Rectal smooth muscle tissue (tissue), 1 donor: Measurements from ENCODE around the gene ATP13A5.

Source experiments
- H3K27ac ChIP-seq: one replicate; pipeline ENCODE4 v1.7.0; 2013; ENCODE audit warnings: low read depth, low read length, inconsistent platforms
- H3K27me3 ChIP-seq: one replicate; pipeline ENCODE4 v1.7.0; 2013; ENCODE audit warnings: low read length; ENCODE audit not compliant: control insufficient read depth, insufficient read depth
- H3K36me3 ChIP-seq: one replicate; pipeline ENCODE4 v1.7.0; 2013; ENCODE audit warnings: low read length; ENCODE audit not compliant: control insufficient read depth, insufficient read depth
- H3K4me1 ChIP-seq: one replicate; pipeline ENCODE4 v1.7.0; 2013; ENCODE audit warnings: low read length; ENCODE audit not compliant: control insufficient read depth, insufficient read depth
- H3K4me3 ChIP-seq: one replicate; pipeline ENCODE4 v1.7.0; 2013; ENCODE audit warnings: low read length
- H3K9ac ChIP-seq: one replicate; pipeline ENCODE4 v1.7.0; 2013; ENCODE audit warnings: low read length

ATP13A5 gene

GRCh38 chr3:193343726-193344222 lies 34.8 kb downstream of the ATP13A5 start:
- no peaks in the 10 kb centered on the region for H3K36me3 ChIP-seq
- no peak overlapping the region for H3K27ac ChIP-seq
- H3K4me3 ChIP-seq = no peak overlapping the region
- H3K4me1 ChIP-seq = no peaks in the 10 kb centered on the region
- H3K27me3 ChIP-seq = no peaks in the 10 kb centered on the region
- H3K9ac ChIP-seq = no peak overlapping the region

DNA sequence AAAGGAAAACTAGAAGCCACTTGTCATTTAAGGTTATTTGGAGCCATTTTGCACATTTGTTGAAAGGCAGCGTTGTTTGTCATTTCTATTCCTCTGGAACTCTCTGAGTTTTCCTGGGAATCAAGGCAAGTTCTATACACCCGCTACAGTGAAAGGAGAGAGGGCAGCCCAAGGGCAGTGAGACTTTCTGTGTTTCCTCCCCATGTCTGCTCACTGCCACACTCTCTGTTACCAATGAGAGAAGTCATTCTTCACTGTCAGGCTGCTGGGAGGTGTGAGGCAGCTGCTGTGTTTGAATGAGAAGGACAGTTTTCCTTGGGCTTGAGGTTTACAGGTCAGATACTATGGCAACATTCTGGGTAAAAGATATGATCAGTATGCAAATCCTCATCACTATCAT lies 36.0 kb downstream of the ATP13A5 start:
- no peak overlapping the region for H3K27ac ChIP-seq

GRCh38 chr3:193335031-193335430 lies 43.5 kb downstream of the ATP13A5 start:
- Histone ChIP-seq H3K27ac (no peak overlapping the region), H3K4me3 (no peak overlapping the region), H3K36me3 (no peaks in the 10 kb centered on the region), H3K9ac (no peak overlapping the region), H3K27me3 (no peaks in the 10 kb centered on the region), H3K4me1 (no peaks in the 10 kb centered on the region)

More for the DNA sequence above, 36.0 kb downstream of the ATP13A5 start:
- H3K36me3 ChIP-seq = no peaks in the 10 kb centered on the region
- no peaks in the 10 kb centered on the region for H3K27me3 ChIP-seq
- no peak overlapping the region for H3K4me3 ChIP-seq
- H3K4me1 ChIP-seq = no peaks in the 10 kb centered on the region
- no peak overlapping the region for H3K9ac ChIP-seq

DNA sequence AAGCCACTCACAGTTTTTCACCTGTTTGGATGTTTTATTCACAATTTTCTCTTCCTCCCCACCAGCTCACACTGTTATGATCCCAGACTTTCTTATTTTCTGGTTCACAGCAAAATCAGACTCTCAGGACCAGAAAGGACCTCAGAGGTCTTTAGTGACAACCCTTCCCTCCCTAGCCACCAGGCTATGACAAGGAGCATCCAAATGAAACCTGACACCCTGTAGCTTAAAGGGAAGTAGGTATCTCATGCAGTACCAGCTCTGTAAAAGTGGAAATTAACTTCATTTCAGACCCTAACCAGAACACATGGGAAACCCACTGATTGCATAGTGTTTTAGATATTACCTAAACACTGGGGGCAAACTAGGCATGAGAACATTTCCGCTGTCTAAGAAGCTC lies 45.3 kb downstream of the ATP13A5 start:
- Histone ChIP-seq H3K36me3 (no peaks in the 10 kb centered on the region), H3K4me1 (no peaks in the 10 kb centered on the region), H3K9ac (no peak overlapping the region), H3K4me3 (no peak overlapping the region), H3K27me3 (no peaks in the 10 kb centered on the region), H3K27ac (no peak overlapping the region)

DNA sequence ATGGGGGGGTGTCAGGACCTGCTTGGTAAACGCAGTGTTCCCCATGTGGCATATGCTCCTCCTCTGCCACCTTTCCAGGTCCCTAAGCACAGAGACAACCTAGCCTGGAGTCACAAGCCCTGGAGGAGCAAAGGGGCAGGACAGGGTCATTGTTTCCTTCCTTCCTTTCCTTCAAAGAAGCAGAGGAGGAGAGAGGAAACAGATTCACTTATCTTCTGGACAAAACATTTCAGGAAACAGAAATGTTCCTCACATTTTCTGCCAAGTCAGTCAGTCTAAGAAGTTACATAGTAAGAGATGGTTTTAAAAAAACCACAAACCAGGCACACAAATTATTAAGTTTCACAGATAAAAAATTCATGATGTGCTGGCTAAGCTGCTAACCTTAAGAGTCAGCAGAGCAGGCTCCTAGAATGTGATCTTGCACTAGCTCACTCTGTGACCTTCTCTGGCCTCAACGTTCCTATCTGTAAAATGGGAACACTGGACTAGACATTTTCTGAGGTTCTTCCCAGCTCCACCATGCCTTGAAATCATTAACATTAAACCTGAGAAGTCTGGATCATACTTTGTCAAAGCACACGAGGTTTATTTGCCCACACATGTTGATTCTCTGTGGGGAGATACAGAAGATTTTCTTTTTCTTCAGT lies 47.9 kb downstream of the ATP13A5 start:
- H3K36me3 ChIP-seq = no peaks in the 10 kb centered on the region
- H3K4me1 ChIP-seq = no peaks in the 10 kb centered on the region
- H3K4me3 ChIP-seq = no peak overlapping the region
- no peak overlapping the region for H3K27ac ChIP-seq
- H3K27me3 ChIP-seq = no peaks in the 10 kb centered on the region
- no peak overlapping the region for H3K9ac ChIP-seq

GRCh38 chr3:193317682-193318300 lies 60.8 kb downstream of the ATP13A5 start:
- no peak overlapping the region for H3K27ac ChIP-seq
- no peak overlapping the region for H3K4me3 ChIP-seq
- H3K4me1 ChIP-seq = no peaks in the 10 kb centered on the region
- no peak overlapping the region for H3K9ac ChIP-seq
- no peaks in the 10 kb centered on the region for H3K36me3 ChIP-seq
- no peaks in the 10 kb centered on the region for H3K27me3 ChIP-seq

GRCh38 chr3:193314161-193314560 lies 64.4 kb downstream of the ATP13A5 start:
- Histone ChIP-seq H3K27me3 (no peaks in the 10 kb centered on the region), H3K4me1 (no peaks in the 10 kb centered on the region), H3K4me3 (no peak overlapping the region), H3K27ac (no peak overlapping the region), H3K9ac (no peak overlapping the region), H3K36me3 (no peaks in the 10 kb centered on the region)

DNA sequence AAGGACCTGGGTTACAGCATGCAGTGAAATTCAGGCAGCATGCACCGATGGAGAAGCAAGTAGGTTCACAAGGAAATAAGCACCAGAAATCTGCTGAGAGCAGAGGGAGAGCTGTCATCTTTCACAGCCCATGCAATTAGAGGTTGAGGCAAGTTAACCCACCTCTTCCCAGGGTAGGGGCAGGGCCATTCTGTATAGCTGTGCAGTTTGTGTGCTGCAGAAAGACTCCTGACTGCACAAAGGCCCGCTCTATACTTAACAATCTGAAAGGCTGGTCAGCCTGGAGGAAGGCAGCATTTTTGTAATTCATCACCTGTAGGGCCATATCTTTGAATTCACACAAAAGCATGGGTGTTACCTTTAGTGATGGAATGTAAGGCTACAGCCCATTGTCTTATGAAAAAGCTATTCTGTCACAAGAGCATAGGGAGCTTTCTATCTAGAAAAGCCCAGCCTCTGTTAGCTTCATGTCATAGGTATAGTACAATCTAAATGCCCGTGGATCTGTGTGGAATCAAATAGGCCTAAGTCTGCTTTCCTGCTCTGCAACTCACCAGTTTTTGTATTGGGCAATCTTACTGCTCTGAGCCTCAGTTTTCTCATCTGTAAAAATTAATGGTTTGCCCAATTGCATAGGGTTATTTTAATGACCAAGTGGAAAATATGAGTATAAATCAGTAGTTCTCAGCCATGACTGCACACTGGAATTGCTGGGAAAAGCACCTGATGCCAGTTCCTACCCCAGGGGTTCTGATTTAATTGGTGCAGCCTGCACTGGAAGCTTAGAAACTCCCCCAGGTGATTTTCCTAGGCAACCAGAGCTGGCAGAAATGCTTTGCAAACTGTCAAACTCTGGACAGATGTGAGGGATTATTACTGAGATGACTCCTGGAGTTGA lies 65.2 kb downstream of the ATP13A5 start:
- no peaks in the 10 kb centered on the region for H3K36me3 ChIP-seq
- no peak overlapping the region for H3K9ac ChIP-seq
- no peak overlapping the region for H3K4me3 ChIP-seq
- H3K27ac ChIP-seq = no peak overlapping the region
- H3K27me3 ChIP-seq = no peaks in the 10 kb centered on the region
- H3K4me1 ChIP-seq = no peaks in the 10 kb centered on the region

DNA sequence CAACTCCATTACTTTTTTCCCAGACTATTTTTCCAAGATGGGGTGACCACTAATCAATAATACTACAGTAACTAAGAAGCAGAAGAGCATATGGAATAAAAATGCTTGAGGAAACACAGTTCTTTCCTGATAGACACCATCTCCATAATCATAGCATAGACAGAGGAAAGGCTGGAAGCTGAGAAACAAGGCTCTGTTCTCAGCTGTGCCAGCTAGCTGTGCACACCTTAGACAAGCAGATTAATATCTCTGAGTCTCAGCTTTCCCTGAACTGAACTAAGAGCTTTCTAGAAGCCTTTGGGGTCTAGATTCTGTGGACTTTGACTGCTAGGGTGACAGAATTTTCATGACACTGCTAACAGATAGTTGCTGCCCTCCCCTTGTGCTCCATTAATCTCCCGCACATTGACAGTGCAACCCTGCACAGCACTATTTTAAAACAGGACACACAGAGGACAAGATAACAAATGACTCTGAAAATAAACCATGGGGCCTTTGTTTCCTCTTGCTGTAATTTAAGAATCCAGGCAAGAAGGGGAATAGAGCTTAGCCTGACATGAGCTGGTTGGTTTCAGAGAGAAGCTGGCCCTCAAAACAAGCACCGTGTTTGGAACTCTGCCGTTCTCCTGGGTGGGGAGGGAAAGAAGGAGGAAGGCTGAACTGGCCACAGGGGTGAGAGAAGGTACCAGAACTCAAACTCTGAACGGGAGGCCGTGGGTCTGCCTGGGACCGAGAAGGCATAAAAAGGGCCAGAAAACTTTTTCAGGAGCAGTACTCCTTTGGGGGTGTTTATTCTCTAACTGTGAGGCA lies 67.4 kb downstream of the ATP13A5 start:
- no peak overlapping the region for H3K4me3 ChIP-seq
- H3K36me3 ChIP-seq = no peaks in the 10 kb centered on the region
- H3K9ac ChIP-seq = no peak overlapping the region
- H3K4me1 ChIP-seq = no peaks in the 10 kb centered on the region
- no peaks in the 10 kb centered on the region for H3K27me3 ChIP-seq
- H3K27ac ChIP-seq = no peak overlapping the region

DNA sequence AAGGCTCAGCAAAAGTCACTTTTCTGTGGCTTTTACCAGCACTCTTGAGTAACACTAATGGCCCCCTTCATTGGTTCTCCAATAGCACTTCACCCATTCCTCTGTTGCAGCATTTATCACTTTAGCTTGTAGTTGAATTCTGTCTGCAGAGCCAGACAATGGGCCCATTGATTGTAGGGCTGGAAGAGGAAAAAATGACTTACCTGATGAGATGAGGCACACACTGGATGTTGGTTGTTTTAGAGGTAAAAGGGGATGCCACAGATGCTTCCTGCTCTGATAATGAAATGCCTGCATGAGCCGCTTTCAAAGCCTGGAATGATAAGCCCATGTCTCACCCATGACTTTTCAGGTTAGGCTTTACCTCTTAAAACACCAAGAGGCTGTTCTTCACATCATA lies 73.2 kb downstream of the ATP13A5 start:
- Histone ChIP-seq H3K27me3 (no peaks in the 10 kb centered on the region), H3K36me3 (no peaks in the 10 kb centered on the region), H3K9ac (no peak overlapping the region), H3K4me1 (no peaks in the 10 kb centered on the region), H3K4me3 (no peak overlapping the region), H3K27ac (no peak overlapping the region)

DNA sequence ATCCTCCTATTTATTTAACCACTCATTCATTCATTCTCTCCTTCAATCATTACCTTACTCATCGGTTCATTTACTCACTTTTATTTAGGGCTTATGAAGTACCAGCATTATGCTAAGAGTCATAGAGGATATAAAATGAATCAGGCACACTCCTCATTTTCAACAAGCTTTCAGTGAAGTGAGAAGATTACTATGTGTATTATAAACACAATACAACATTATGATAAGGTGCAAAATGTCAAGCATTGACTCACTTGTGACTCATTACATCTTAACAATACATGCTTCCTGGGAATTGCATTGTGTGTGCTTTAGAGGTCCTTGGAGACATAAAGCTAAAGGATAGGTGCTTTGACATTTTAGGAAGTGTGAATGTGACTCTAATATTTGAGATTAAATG lies 77.1 kb downstream of the ATP13A5 start:
- Histone ChIP-seq H3K36me3 (no peaks in the 10 kb centered on the region), H3K27me3 (no peaks in the 10 kb centered on the region), H3K27ac (no peak overlapping the region), H3K9ac (no peak overlapping the region), H3K4me1 (no peaks in the 10 kb centered on the region), H3K4me3 (no peak overlapping the region)

GRCh38 chr3:193297421-193297820 lies 81.1 kb downstream of the ATP13A5 start:
- Histone ChIP-seq H3K9ac (no peak overlapping the region), H3K27ac (no peak overlapping the region), H3K27me3 (no peaks in the 10 kb centered on the region), H3K4me1 (no peaks in the 10 kb centered on the region), H3K36me3 (no peaks in the 10 kb centered on the region), H3K4me3 (no peak overlapping the region)
